ENCODE results near the gene PEX3.

DNA sequence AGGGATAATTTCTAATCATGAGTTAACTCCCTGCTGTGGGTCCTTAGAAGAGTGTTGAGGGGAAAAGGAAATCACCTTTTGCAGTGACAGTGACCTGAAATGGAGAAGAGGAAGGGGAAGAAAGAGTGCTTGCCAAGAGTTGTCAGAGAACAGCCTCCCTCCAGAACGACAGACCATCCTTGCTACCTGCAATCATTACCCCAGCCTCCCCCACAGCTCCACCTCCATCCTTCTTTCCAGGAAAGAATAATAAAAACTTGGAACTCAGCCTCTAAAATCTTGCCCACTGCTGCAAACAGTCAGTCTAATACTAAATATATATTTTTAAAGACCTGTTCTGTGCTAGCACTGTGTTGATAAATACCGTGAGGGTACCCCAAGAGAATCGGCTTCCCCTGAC, 89.6 kb downstream of the PEX3 start:
- TF ChIP-seq CTCF (conservative IDR thresholded peaks at IDR 0.05 in 1 of 2, IDR thresholded peaks at IDR 0.05 in 1 of 2; ENCODE audit: low read depth in 1 of 2, low read length in 2 of 2), result no peak
- no peak for TF ChIP-seq EZH2 (IDR thresholded peaks at IDR 0.05; ENCODE audit: low read length, missing control alignments)

All from fibroblast of lung (primary cell).